Eye (tissue), 1 donor: ENCODE measurements around the gene KRTAP3-3.

ENCODE experiments used
- DNase-seq: peaks from one replicate; pipeline ENCODE4 v3.0.0-alpha.2; 2015

The KRTAP3-3 gene

DNA sequence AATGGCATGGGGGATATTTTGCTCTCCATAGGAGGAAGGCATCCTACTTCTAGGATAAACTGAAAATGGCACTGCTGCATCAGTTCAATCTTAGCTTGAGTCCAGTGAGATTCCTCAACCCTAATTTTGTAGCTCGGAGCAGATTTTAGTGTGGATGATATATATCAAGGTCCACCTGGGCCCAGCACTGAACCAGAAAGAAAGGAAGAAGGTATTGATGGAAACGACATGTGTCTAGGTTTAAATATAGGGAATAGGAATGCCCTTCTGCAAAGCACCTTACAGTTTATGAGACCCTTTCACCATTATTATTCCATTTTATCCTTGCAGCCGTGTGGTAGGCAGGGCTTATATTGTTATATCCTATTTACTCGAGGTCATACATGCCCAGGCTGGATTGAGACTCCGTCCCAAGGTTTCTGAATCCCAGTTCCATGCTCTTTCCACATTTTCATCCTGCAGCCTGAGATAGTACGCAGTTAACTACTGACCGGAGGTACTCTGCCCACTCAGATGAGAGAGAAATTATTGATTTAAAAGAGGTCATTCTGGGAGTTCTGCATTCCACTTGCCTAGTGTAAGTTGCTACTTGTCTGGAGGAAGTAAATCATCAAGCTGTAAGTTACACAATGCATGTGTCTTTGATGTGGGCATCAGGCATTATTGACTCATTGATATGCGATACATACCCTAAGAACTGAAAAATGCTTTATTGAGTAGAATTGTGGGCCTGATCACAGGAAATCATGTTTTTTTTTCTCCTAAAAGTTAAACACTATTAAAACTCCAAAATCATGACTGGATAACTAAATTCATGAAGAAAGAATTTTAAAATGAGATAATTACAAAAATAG lies 37.3 kb downstream of the KRTAP3-3 start:
- peak; percentile 47 for DNase-seq

DNA sequence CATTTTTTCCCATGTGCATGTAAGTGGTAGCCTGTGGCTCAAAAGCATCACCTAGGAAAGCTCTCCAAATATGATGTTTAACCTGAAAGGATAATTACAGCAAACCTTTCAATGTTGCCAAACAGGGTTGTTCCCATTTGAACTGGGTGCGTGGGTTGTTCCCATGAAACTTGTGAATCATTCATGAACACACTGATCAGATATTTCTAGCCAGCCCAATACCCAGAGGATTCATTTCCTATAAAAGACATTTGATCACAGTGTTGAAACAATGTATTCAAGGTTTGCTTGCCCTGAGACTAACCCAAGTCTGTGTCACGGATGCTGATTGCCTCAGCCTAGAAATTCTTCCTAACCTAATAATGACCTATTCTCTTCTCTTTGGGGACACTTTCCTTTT lies 40.1 kb downstream of the KRTAP3-3 start:
- no peak for DNase-seq

- no peak for DNase-seq
These were observed 41.3 kb downstream of the KRTAP3-3 start for GRCh38 chr17:40952661-40953060.

GRCh38 chr17:40952154-40952553 lies 41.8 kb downstream of the KRTAP3-3 start:
- DNase-seq = no peak

- no peak for DNase-seq
These were observed 42.8 kb downstream of the KRTAP3-3 start for GRCh38 chr17:40951011-40951622.

GRCh38 chr17:40950176-40950575 lies 43.8 kb downstream of the KRTAP3-3 start:
- DNase-seq = peak; percentile 26

DNA sequence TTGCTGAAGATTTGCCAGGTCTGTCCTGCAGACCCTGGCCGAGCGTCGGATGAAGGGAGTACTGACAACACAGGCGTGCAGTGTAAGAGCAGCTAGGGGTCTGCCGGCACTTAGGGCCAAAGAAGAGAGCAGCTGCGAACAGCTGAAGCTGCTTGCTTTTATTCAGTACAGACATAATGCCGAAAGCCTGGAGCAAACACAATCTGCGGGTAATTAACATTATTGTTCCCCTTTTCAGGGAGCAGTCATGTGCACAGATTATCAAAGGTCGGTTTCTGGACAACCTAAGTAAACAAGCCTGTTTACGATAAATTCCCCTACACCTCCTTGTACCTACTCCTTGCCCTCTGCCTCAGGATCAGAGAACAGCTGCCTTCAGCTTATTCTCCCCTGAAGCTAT lies 44.5 kb downstream of the KRTAP3-3 start:
- DNase-seq = peak; percentile 74

DNA sequence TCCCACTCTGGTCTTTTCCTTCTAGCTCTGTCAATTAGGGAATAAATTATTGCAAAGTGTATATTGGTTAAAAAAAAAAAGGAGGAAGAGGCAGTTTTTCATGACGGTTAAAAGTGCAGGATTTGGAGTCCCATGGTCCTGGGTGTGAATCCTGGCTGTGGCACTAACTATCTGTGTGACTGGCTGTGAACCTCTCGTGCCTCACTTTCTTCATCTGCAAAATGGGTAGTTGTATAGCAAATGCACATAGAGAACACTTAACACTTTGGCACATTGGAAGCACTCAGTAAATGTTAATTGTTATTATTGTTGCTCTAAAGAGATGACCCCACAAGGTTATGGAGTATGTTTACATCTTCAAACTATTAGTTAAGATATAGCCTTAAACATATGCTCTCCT lies 46.0 kb downstream of the KRTAP3-3 start:
- no peak for DNase-seq

GRCh38 chr17:40945414-40945813 lies 48.5 kb downstream of the KRTAP3-3 start:
- DNase-seq = no peak

GRCh38 chr17:40944531-40944930 lies 49.4 kb downstream of the KRTAP3-3 start:
- DNase-seq = no peak
